22Rv1 (cell line): Measurements from ENCODE around the gene A3GALT2.

Source experiments
- ZFX ChIP-seq: fragments of 450-650 bp; IDR thresholded peaks from 2 replicates; pipeline ENCODE4 v1.6.1; 2017; ENCODE audit warnings: antibody characterized with exemption, borderline replicate concordance
- TF ChIP-seq, protein P1 (sequence below): fragments of 450-650 bp; IDR thresholded peaks from 2 replicates; pipeline ENCODE4 v1.5.1; 2017; ENCODE audit warnings: mild to moderate bottlenecking

DNA sequence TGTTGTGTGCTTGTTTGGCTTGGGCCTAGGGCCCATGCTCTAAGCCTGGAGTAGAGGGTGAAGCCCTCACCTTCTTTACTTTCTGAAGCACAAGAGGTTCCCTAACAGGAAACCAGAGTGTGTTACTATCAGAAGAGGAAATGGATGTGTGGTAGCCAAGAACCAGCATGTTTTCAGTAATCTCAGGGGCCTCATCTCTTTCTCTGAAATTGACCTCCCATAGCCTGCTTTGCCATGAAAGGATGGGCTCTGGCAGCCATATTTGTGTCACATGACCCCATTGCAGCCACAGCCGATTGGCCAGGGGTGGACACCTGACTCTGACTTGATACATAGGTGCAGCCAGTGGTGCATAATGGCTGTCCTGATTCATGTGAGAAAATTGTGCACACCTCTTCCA is 18.6 kb downstream of the A3GALT2 start:
- TF ChIP-seq, protein P1, sequence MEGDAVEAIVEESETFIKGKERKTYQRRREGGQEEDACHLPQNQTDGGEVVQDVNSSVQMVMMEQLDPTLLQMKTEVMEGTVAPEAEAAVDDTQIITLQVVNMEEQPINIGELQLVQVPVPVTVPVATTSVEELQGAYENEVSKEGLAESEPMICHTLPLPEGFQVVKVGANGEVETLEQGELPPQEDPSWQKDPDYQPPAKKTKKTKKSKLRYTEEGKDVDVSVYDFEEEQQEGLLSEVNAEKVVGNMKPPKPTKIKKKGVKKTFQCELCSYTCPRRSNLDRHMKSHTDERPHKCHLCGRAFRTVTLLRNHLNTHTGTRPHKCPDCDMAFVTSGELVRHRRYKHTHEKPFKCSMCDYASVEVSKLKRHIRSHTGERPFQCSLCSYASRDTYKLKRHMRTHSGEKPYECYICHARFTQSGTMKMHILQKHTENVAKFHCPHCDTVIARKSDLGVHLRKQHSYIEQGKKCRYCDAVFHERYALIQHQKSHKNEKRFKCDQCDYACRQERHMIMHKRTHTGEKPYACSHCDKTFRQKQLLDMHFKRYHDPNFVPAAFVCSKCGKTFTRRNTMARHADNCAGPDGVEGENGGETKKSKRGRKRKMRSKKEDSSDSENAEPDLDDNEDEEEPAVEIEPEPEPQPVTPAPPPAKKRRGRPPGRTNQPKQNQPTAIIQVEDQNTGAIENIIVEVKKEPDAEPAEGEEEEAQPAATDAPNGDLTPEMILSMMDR: no peak
- no peak for TF ChIP-seq ZFX
